Right atrium auricular region (tissue), 2 donors: ENCODE data around the gene TUBGCP2. TPM values are rescaled to one million over a fixed set of nuclear protein-coding genes. Genes with fewer than 3 reads are reported as not detected.

Experiments
- DNase-seq: peaks from one replicate; pipeline ENCODE4 v3.0.0-alpha.2; 2019; ENCODE audit warnings: low spot score
- H3K27ac ChIP-seq, 2 donors: fragments of 200-600 bp; sonication (generic); 1 replicate in 1 of 2; 2 replicates in 1 of 2; pipeline ENCODE4 v1.5.1; 2016 to 2019
- H3K27me3 ChIP-seq, 2 donors: fragments of 200-600 bp; sonication (generic); one replicate each; pipeline versions ENCODE4 v1.5.1 to v1.6.0; 2017 to 2019
- H3K36me3 ChIP-seq: fragments of 200-600 bp; sonication (generic); one replicate; pipeline ENCODE4 v1.5.1; 2016
- H3K4me1 ChIP-seq, 2 donors: fragments of 200-600 bp; sonication (generic); one replicate each; pipeline versions ENCODE4 v1.5.1 to v1.6.0; 2017 to 2019
- H3K4me3 ChIP-seq, 2 donors: fragments of 200-600 bp; sonication (generic); 1 replicate in 1 of 2; 2 replicates in 1 of 2; pipeline ENCODE4 v1.5.1; 2017 to 2019; ENCODE audit warnings: mild to moderate bottlenecking in 1 of 2, moderate library complexity in 1 of 2
- H3K9me3 ChIP-seq, 2 donors: fragments of 200-600 bp; sonication (generic); one replicate each; pipeline ENCODE4 v1.5.1; 2019
- total RNA-seq, 2 donors: library from RNA; depleted of rRNA; stranded (reverse); fragments of >200 nt; gene quantifications; one replicate each; pipeline ENCODE4 v1.1.0, GENCODE V29; 2016
- TF ChIP-seq, protein P1 (sequence below), 2 donors: fragments of 200-600 bp; sonication (generic); IDR thresholded peaks; one replicate each; pipeline ENCODE4 v1.5.1; 2019; ENCODE audit warnings: antibody characterized with exemption in 2 of 2

The TUBGCP2 gene
- total RNA-seq, 2 donors from 2014 or later, result 22.1 to 30.4 TPM

DNA sequence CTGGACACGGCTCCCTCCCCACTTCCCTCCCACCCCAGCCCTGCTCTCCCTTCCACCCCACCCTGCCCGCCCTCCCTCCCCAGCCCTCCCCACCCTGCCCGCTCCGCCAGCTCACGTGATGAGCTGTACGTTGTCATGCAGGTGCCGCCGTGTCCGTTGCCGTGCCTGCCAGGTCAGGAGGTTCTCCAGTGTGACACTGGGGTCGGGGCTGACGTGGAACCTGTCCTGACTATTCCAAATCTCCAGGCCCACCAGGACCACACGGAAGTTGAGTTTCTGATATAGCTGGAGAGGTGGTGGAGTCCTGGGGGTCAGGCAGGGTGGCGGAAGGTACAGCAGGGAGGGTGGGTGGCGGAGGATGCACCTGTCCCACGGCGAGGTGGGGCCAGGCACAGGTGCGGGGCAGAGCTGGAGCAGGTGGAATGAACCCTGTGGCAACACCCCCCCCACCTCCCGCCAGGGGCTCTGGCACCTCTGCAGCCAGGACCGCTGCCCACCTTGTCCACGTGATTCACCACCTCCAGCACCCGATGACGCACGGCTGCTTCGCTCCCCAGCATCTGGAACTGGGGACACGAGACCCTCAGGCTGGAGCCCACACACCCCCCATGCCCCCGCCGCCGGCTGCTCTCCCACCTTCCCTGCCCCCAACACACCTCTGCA, 36.2 kb downstream of the TUBGCP2 start:
- no peaks in the 10 kb centered on the region for H3K9me3 ChIP-seq
- peaks cover 5% of the 10 kb centered on the region in 2 donors for H3K27me3 ChIP-seq
- H3K27ac ChIP-seq, result no peak overlapping the region
- TF ChIP-seq, protein P1, sequence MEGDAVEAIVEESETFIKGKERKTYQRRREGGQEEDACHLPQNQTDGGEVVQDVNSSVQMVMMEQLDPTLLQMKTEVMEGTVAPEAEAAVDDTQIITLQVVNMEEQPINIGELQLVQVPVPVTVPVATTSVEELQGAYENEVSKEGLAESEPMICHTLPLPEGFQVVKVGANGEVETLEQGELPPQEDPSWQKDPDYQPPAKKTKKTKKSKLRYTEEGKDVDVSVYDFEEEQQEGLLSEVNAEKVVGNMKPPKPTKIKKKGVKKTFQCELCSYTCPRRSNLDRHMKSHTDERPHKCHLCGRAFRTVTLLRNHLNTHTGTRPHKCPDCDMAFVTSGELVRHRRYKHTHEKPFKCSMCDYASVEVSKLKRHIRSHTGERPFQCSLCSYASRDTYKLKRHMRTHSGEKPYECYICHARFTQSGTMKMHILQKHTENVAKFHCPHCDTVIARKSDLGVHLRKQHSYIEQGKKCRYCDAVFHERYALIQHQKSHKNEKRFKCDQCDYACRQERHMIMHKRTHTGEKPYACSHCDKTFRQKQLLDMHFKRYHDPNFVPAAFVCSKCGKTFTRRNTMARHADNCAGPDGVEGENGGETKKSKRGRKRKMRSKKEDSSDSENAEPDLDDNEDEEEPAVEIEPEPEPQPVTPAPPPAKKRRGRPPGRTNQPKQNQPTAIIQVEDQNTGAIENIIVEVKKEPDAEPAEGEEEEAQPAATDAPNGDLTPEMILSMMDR (IDR thresholded peaks at IDR 0.05), result no peak
- no peaks in the 10 kb centered on the region for H3K36me3 ChIP-seq
- H3K4me3 ChIP-seq, result no peak overlapping the region
- H3K4me1 ChIP-seq, result peaks cover 0 to 13% of the 10 kb centered on the region in 2 donors
- no peak for DNase-seq

DNA sequence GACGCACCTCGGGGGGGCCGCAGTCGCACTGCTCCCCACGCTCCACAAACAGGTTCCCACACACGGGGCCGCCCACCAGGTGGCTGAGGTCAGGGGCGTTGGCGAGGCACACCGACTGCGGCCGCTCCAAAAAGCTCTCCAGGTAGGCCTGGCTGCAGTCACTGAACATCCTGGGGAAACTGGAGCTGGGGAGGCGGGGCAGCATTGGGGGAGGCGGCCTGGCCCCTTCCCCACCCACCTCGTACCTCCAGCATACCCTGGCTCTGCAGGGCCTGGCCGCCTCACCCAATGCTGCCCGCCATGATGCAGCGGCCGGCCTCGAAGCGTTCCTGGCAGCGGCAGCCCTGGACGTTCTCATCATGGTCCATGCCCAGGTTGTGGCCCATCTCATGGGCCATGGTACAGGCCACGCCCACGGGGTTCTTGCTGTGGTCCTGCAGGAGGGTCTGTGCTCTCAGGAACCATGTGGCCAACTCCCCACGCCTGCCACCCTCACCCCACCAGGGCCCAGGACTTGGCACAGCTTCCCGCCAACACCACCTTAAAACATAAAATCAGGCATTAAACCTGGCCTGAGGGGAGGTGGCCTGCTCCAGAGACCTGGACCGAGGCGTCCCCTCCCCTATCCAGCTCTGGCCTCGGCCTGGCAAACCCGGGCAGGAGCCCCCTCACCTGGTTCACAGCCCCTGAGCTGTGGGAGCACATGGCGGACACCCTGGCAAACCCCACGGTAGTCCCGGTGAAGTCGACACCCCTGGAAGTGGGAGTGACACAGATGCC, 37.0 kb downstream of the TUBGCP2 start:
- H3K36me3 ChIP-seq, result no peaks in the 10 kb centered on the region
- H3K4me1 ChIP-seq, result peaks cover 0 to 6% of the 10 kb centered on the region in 2 donors
- no peak overlapping the region for H3K27ac ChIP-seq
- H3K9me3 ChIP-seq, result no peaks in the 10 kb centered on the region
- TF ChIP-seq, protein P1 (IDR thresholded peaks at IDR 0.05), result no peak
- peaks cover 5% of the 10 kb centered on the region in 2 donors for H3K27me3 ChIP-seq
- no peak overlapping the region for H3K4me3 ChIP-seq
- DNase-seq, result no peak

DNA sequence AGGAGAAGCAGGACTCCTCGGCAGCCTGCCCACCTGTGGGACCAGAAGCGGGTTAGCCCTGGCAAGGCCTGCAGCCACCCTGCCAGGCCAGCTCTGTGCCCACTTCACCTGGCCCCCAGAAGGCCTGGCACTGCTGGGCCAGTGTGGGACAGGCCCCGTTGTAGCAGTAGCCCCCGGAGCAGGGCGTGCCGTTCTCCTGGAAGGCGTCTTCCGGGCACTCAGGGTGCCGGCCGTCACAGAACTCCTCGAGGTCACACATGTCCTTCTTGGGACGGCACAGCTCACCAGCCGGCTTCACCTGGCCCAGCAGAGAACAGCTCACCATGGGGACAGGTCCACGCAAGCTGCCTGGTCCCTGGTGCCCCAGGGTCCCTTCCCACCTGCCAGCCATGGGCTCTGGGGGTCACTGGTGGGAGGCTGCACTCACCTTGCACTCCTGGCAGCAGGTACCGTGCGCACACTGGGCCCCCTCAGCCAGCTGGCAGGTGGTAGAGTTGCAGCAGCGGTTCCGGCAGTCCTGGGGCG, 37.8 kb downstream of the TUBGCP2 start:
- no peak for DNase-seq
- Histone ChIP-seq H3K27ac (no peak overlapping the region), H3K4me1 (no peaks in the 10 kb centered on the region), H3K27me3 (no peaks in the 10 kb centered on the region), H3K36me3 (no peaks in the 10 kb centered on the region), H3K4me3 (no peak overlapping the region), H3K9me3 (no peaks in the 10 kb centered on the region)
- TF ChIP-seq, protein P1 (IDR thresholded peaks at IDR 0.05), result no peak

DNA sequence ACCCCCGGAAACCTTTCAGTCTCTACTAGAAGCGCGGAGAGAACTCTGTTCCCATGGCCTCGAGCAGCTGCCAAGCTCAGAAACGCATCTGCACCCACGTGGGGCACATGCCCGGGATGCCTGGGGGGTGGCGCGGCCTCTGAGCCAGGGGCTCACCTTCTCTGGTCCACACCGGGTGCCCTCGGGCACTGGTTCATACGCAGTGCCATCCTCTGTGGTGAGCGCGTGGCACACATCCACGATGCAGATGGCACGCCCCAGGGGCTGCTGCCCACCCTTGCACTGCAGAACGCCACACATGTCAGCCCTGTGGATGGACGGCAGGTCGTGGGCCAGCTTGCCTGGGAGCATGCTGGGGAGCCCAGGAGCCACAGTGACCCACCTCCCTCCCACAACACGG, 38.5 kb downstream of the TUBGCP2 start:
- TF ChIP-seq, protein P1 (IDR thresholded peaks at IDR 0.05), result no peak
- Histone ChIP-seq H3K9me3 (no peaks in the 10 kb centered on the region), H3K4me1 (no peaks in the 10 kb centered on the region), H3K27ac (no peak overlapping the region), H3K4me3 (no peak overlapping the region), H3K36me3 (no peaks in the 10 kb centered on the region), H3K27me3 (no peaks in the 10 kb centered on the region)
- no peak for DNase-seq

DNA sequence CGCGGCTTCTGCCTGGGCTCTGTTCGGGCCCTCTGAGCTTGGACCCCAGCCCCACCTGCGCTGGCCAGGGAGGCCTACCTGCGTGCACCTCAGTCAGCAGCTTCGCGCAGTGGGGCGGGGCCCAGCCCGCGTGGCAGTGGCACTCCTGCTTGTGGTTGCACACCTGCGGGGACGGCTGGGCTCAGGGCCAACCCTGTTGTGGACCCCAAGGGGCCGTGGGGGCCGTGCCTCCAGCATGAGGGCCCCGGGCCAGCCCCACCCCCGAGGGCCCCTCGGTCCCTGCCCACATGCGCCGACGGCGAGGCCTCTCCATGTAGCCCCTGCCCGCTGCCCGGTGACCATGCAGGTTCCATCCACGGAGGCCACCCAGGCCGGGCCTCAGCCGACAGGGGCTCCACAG, 39.3 kb downstream of the TUBGCP2 start:
- H3K27ac ChIP-seq, result no peak overlapping the region
- TF ChIP-seq, protein P1 (IDR thresholded peaks at IDR 0.05), result no peak

More for the DNA sequence above, 39.3 kb downstream of the TUBGCP2 start:
- DNase-seq, result no peak
- Histone ChIP-seq H3K4me1 (no peaks in the 10 kb centered on the region), H3K4me3 (no peak overlapping the region), H3K36me3 (no peaks in the 10 kb centered on the region), H3K9me3 (no peaks in the 10 kb centered on the region), H3K27me3 (no peaks in the 10 kb centered on the region)
